MM.1S (cell line): ENCODE results near the gene MISP.

ENCODE experiments used
- DNase-seq: peaks from one replicate; pipeline ENCODE4 v3.0.0-alpha.2; 2015
- H2AFZ ChIP-seq: fragments of 300-600 bp; sonication (generic); 2 replicates; pipeline ENCODE4 v1.6.0; 2016; ENCODE audit warnings: antibody characterized with exemption, low read length
- H3F3A ChIP-seq: fragments of 300-600 bp; sonication (generic); 2 replicates; pipeline ENCODE4 v1.6.1; 2016; ENCODE audit warnings: mild to moderate bottlenecking, antibody characterized with exemption, low read length, moderate library complexity, mixed read lengths; ENCODE audit not compliant: insufficient read depth
- H3K27ac ChIP-seq: fragments of 300-600 bp; sonication (generic); 2 replicates; pipeline ENCODE4 v1.5.1; 2016; ENCODE audit warnings: mild to moderate bottlenecking, low read length
- H3K27me3 ChIP-seq: fragments of 300-600 bp; sonication (generic); replicated peaks from 2 replicates; pipeline ENCODE4 v1.6.0; 2016; ENCODE audit warnings: low read length; ENCODE audit not compliant: insufficient read depth
- H3K36me3 ChIP-seq: fragments of 300-600 bp; sonication (generic); replicated peaks from 2 replicates; pipeline ENCODE4 v1.6.1; 2016; ENCODE audit warnings: mild to moderate bottlenecking, low read length, mixed read lengths; ENCODE audit not compliant: insufficient read depth
- H3K4me1 ChIP-seq: fragments of 300-600 bp; sonication (generic); 2 replicates; pipeline ENCODE4 v1.6.1; 2016; ENCODE audit warnings: low read length, mixed read lengths
- H3K4me2 ChIP-seq: fragments of 300-600 bp; sonication (generic); 2 replicates; pipeline ENCODE4 v1.6.0; 2016; ENCODE audit warnings: low read depth, low read length
- H3K4me3 ChIP-seq: fragments of 300-600 bp; sonication (generic); 2 replicates; pipeline ENCODE4 v1.5.1; 2016; ENCODE audit warnings: low read length, mixed read lengths
- H3K79me2 ChIP-seq: fragments of 300-600 bp; sonication (generic); 2 replicates; pipeline ENCODE4 v1.6.1; 2016; ENCODE audit warnings: mixed run types, low read length, mixed read lengths
- H3K9ac ChIP-seq: fragments of 300-600 bp; sonication (generic); 2 replicates; pipeline ENCODE4 v1.6.1; 2016; ENCODE audit warnings: low read length, mixed read lengths
- H3K9me2 ChIP-seq: fragments of 300-600 bp; sonication (generic); replicated peaks from 2 replicates; pipeline ENCODE4 v1.6.1; 2016; ENCODE audit warnings: mild to moderate bottlenecking, low read length, mixed read lengths; ENCODE audit not compliant: insufficient read depth
- H3K9me3 ChIP-seq: fragments of 300-600 bp; sonication (generic); replicated peaks from 2 replicates; pipeline ENCODE4 v1.6.1; 2016; ENCODE audit warnings: mild to moderate bottlenecking, low read length, mixed read lengths; ENCODE audit not compliant: insufficient read depth
- H4K20me1 ChIP-seq: fragments of 300-600 bp; sonication (generic); 2 replicates; pipeline ENCODE4 v1.6.1; 2016; ENCODE audit warnings: mild to moderate bottlenecking, low read length, moderate library complexity, mixed read lengths; ENCODE audit not compliant: insufficient read depth
- EZH2 ChIP-seq: fragments of 300-600 bp; sonication (generic); optimal IDR thresholded peaks from 2 replicates; pipeline ENCODE3; 2017; ENCODE audit warnings: low read depth, mild to moderate bottlenecking, antibody characterized with exemption, low read length, mixed read lengths
- EZH2phosphoT487 ChIP-seq: fragments of 300-600 bp; sonication (generic); IDR thresholded peaks from 2 replicates; pipeline ENCODE4 v1.6.1; 2018; ENCODE audit warnings: antibody characterized with exemption, low read length
- TF ChIP-seq, protein P1 (sequence below): fragments of 300-600 bp; sonication (generic); IDR thresholded peaks from 2 replicates; pipeline ENCODE4 v1.5.1; 2016; ENCODE audit warnings: antibody characterized with exemption, low read length, mixed read lengths

MISP gene

DNA sequence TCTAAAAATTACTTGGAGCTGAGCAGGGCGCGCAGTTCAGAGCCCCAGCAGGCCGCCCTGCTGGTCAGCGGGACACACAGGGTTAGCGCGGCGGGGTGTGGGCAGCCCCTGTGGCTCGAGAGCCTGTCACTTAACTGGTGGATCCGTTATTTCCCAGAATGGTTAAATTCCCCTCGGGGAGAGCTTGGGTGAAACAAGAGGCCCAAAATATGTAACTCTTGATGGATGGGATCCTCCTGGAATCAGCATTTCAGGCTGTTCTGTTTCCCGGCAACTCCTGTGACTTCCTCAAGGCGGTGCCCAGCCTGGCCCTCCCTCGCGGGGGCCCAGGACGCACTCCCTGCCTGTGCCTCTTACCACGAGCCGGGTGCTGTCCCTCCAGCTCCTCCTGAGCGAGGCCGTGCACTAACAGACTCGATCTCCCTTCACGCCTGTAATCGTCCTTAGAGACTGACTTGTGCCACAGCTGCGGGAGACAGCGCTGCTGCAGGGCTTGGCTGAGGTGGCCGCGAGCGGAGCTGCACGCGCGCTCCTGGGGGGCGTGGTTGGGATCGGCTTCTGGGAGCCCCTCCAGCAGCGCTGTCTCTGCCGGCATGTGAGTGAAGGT is 56.0 kb downstream of the MISP start:
- peaks cover 20% of the 10 kb centered on the region for H3F3A ChIP-seq
- H3K79me2 ChIP-seq, result peaks cover 87% of the 10 kb centered on the region
- no peaks in the 10 kb centered on the region for H3K4me1 ChIP-seq
- no peak for DNase-seq
- no peak overlapping the region for H2AFZ ChIP-seq
- H3K4me3 ChIP-seq, result no peak overlapping the region
- TF ChIP-seq EZH2 (no peak), EZH2phosphoT487 (no peak)
- TF ChIP-seq, protein P1, sequence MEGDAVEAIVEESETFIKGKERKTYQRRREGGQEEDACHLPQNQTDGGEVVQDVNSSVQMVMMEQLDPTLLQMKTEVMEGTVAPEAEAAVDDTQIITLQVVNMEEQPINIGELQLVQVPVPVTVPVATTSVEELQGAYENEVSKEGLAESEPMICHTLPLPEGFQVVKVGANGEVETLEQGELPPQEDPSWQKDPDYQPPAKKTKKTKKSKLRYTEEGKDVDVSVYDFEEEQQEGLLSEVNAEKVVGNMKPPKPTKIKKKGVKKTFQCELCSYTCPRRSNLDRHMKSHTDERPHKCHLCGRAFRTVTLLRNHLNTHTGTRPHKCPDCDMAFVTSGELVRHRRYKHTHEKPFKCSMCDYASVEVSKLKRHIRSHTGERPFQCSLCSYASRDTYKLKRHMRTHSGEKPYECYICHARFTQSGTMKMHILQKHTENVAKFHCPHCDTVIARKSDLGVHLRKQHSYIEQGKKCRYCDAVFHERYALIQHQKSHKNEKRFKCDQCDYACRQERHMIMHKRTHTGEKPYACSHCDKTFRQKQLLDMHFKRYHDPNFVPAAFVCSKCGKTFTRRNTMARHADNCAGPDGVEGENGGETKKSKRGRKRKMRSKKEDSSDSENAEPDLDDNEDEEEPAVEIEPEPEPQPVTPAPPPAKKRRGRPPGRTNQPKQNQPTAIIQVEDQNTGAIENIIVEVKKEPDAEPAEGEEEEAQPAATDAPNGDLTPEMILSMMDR, result no peak
- no peak overlapping the region for H3K4me2 ChIP-seq
- H3K27ac ChIP-seq, result no peak overlapping the region
- H3K36me3 ChIP-seq, result peaks cover 86% of the 10 kb centered on the region
- H3K9me2 ChIP-seq, result no peaks in the 10 kb centered on the region
- peaks cover 41% of the 10 kb centered on the region for H4K20me1 ChIP-seq
- no peak overlapping the region for H3K9ac ChIP-seq
- H3K27me3 ChIP-seq, result no peaks in the 10 kb centered on the region
- no peaks in the 10 kb centered on the region for H3K9me3 ChIP-seq

DNA sequence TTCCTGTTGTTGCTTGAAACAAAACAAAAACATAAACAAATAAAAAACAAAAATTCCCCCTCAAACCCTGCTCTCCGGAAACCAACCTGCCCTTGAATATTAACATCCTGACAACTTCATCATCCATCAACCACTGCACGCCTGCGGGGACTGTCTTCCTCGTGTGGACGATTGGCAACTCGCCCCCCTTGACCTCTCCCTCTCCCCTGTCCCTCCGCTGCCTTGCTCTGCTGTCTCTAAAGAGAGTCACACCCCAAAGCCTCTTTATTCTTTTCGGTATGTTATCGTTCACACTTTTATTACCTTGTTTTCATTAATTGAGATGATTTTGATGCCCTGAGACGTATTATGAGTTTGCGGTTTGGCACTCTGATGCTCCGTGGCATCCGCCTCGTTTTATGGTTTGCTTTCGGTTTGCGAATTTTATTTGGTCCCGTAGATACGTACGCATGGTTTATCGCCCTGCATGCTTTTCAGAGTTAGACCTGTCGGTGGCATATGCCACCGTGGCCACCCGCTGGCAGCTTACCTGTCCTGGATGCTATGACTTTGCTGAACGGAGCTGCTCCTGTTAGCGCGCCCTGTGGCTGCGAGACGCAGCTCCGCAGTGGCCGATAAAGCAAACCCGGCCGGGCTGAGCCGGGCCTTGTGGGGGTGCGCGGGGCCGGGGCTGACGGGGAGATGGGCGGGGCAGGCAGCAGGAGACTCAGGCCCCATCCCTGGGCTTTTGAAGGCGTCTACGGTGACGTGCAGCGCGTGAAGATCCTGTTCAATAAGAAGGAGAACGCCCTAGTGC is 56.9 kb downstream of the MISP start:
- peaks cover 32% of the 10 kb centered on the region for H4K20me1 ChIP-seq
- no peaks in the 10 kb centered on the region for H3K9me3 ChIP-seq
- no peak for DNase-seq
- H3K27me3 ChIP-seq, result no peaks in the 10 kb centered on the region
- no peak overlapping the region for H3K9ac ChIP-seq
- H3K79me2 ChIP-seq, result peaks cover 78% of the 10 kb centered on the region
- peaks cover 85% of the 10 kb centered on the region for H3K36me3 ChIP-seq
- H3K27ac ChIP-seq, result no peak overlapping the region
- TF ChIP-seq EZH2phosphoT487 (no peak), EZH2 (no peak)
- no peak overlapping the region for H3K4me3 ChIP-seq
- H3K4me2 ChIP-seq, result no peak overlapping the region
- H3K4me1 ChIP-seq, result no peaks in the 10 kb centered on the region
- H3K9me2 ChIP-seq, result no peaks in the 10 kb centered on the region
- peaks cover 23% of the 10 kb centered on the region for H3F3A ChIP-seq
- no peak overlapping the region for H2AFZ ChIP-seq

DNA sequence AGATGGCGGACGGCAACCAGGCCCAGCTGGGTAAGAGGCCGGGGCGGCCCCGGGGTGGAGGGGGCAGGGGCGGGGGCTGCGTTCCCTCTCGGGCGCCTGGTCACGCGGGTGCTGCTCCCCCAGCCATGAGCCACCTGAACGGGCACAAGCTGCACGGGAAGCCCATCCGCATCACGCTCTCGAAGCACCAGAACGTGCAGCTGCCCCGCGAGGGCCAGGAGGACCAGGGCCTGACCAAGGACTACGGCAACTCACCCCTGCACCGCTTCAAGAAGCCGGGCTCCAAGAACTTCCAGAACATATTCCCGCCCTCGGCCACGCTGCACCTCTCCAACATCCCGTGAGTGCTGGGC is 57.5 kb downstream of the MISP start:
- DNase-seq, result no peak
- Histone ChIP-seq H2AFZ (no peak overlapping the region), H3K27me3 (no peaks in the 10 kb centered on the region), H3K36me3 (peaks cover 80% of the 10 kb centered on the region), H3K4me1 (no peaks in the 10 kb centered on the region), H3K4me2 (no peak overlapping the region), H4K20me1 (peaks cover 26% of the 10 kb centered on the region), H3K79me2 (peaks cover 72% of the 10 kb centered on the region), H3K9me3 (no peaks in the 10 kb centered on the region), H3K9me2 (no peaks in the 10 kb centered on the region), H3F3A (peaks cover 23% of the 10 kb centered on the region), H3K4me3 (no peak overlapping the region), H3K27ac (no peak overlapping the region), H3K9ac (no peak overlapping the region)
- TF ChIP-seq EZH2, result no peak
- no peak for TF ChIP-seq EZH2phosphoT487
- TF ChIP-seq, protein P1, result no peak
